Calu3 (cell line): ENCODE results near the gene FAM241B. TPM values are rescaled to one million over a fixed set of nuclear protein-coding genes. Genes with fewer than 3 reads are reported as not detected.

Source experiments
- BruUV-seq: library from RNA; stranded (reverse); fragments of 400-500 nt; replicated peaks from 2 replicates; lab custom pipeline; 2021; lab: Mats Ljungman, UMichigan
- CTCF ChIA-PET: fragments of 300-600 bp; sonication (Branson Sonifier 250); formaldehyde crosslinking; loops from one replicate; lab custom pipeline; 2022; ENCODE audit warnings: antibody characterized with exemption; lab: Charles Lee
- DNase-seq: peaks from one replicate; pipeline ENCODE4 v3.0.0; 2022
- H3K27ac Mint-ChIP-seq: one replicate; pipeline ENCODE4 v1.8.0; 2022; ENCODE audit warnings: mixed read lengths; ENCODE audit not compliant: unreplicated experiment
- H3K27me3 Mint-ChIP-seq: one replicate; pipeline ENCODE4 v1.8.0; 2022; ENCODE audit warnings: mixed read lengths; ENCODE audit not compliant: unreplicated experiment
- H3K36me3 Mint-ChIP-seq: one replicate; pipeline ENCODE4 v1.8.0; 2022; ENCODE audit warnings: mild to moderate bottlenecking, moderate library complexity, mixed read lengths; ENCODE audit not compliant: insufficient read depth, unreplicated experiment
- H3K4me1 Mint-ChIP-seq: one replicate; pipeline ENCODE4 v1.8.0; 2022; ENCODE audit warnings: mild to moderate bottlenecking, low read depth, mixed read lengths; ENCODE audit not compliant: unreplicated experiment
- H3K4me3 Mint-ChIP-seq: one replicate; pipeline ENCODE4 v1.8.0; 2022; ENCODE audit warnings: mild to moderate bottlenecking, low read depth, moderate library complexity, mixed read lengths; ENCODE audit not compliant: unreplicated experiment
- H3K9me3 Mint-ChIP-seq: one replicate; pipeline ENCODE4 v1.8.0; 2022; ENCODE audit warnings: low read depth, mixed read lengths; ENCODE audit not compliant: unreplicated experiment
- CTCF ChIP-seq: fragments of 200-600 bp; IDR thresholded peaks from one replicate; pipeline ENCODE4 v1.8.0; 2022; ENCODE audit warnings: antibody characterized with exemption; ENCODE audit not compliant: unreplicated experiment
- intact Hi-C: fragments of 100-400 bp; cut with micrococcal nuclease; formaldehyde crosslinking; loops from one replicate; pipeline ENCODE4 v1.10.0; 2022; ENCODE audit not compliant: unreplicated experiment
- total RNA-seq: library from RNA; stranded (reverse); gene quantifications from 2 replicates; pipeline ENCODE4 v1.2.3, GENCODE V29; 2022

The FAM241B gene
- total RNA-seq, 1 experiment from 2014 or later = 25.2 TPM

GRCh38 chr10:69636626-69637605 lies 6.9 kb downstream of the FAM241B start:
- intact Hi-C loops = loop anchor here (1.0 kb wide), 1 partner anchor 211 kb away; no protein-coding TSS in a partner anchor
- CTCF ChIA-PET = interaction anchor here (0.5 to 4.7 kb wide), 10 partner anchors 11 to 274 kb away, joined by 3 to 65 read pairs (median 5); partner anchors contain the start of gene TSPAN15
- no peak overlapping the region for H3K27ac Mint-ChIP-seq
- peak; percentile 48 for TF ChIP-seq CTCF
- peaks cover 9% of the 10 kb centered on the region for H3K36me3 Mint-ChIP-seq
- H3K27me3 Mint-ChIP-seq = no peaks in the 10 kb centered on the region
- peak; percentile 83 for DNase-seq
- H3K9me3 Mint-ChIP-seq = no peaks in the 10 kb centered on the region
- H3K4me1 Mint-ChIP-seq = no peaks in the 10 kb centered on the region
- BruUV-seq = no TSS peak
- H3K4me3 Mint-ChIP-seq = no peak overlapping the region

GRCh38 chr10:69638642-69639041 lies 8.6 kb downstream of the FAM241B start:
- no peak for DNase-seq
- no peak for TF ChIP-seq CTCF
- no peak overlapping the region for H3K27ac Mint-ChIP-seq
- CTCF ChIA-PET = interaction anchor here (3.9 to 4.7 kb wide), 2 partner anchors 123 to 231 kb away, joined by 44 to 65 read pairs; no protein-coding TSS in a partner anchor
- no peak overlapping the region for H3K4me3 Mint-ChIP-seq
- no peaks in the 10 kb centered on the region for H3K9me3 Mint-ChIP-seq
- peaks cover 15% of the 10 kb centered on the region for H3K27me3 Mint-ChIP-seq
- no peaks in the 10 kb centered on the region for H3K4me1 Mint-ChIP-seq
- H3K36me3 Mint-ChIP-seq = peaks cover 5% of the 10 kb centered on the region
- BruUV-seq = no TSS peak
- intact Hi-C loops = loop anchor here (1.0 kb wide), 2 partner anchors 123 to 231 kb away; no protein-coding TSS in a partner anchor

GRCh38 chr10:69639291-69640195 lies 9.5 kb downstream of the FAM241B start:
- TF ChIP-seq CTCF = peak; percentile 97
- H3K4me1 Mint-ChIP-seq = no peaks in the 10 kb centered on the region
- no peak overlapping the region for H3K27ac Mint-ChIP-seq
- no peaks in the 10 kb centered on the region for H3K36me3 Mint-ChIP-seq
- no TSS peak for BruUV-seq
- intact Hi-C loops = loop anchor here (1.0 kb wide), 2 partner anchors 124 to 232 kb away; no protein-coding TSS in a partner anchor
- peak; percentile 74 for DNase-seq
- peaks cover 18% of the 10 kb centered on the region for H3K27me3 Mint-ChIP-seq
- no peak overlapping the region for H3K4me3 Mint-ChIP-seq
- H3K9me3 Mint-ChIP-seq = no peaks in the 10 kb centered on the region
- CTCF ChIA-PET = interaction anchor here (0.8 to 1.2 kb wide), 2 partner anchors 77 to 231 kb away, joined by 3 to 6 read pairs; no protein-coding TSS in a partner anchor
